ENCODE data around the gene PLCD4.
A peak's percentile ranks its signal among the peaks of the same experiment; 100 is the strongest.

The PLCD4 gene

GRCh38 chr2:218671097-218671653 lies 63.5 kb downstream of the PLCD4 start:
- DNase-seq: no peak

GRCh38 chr2:218671654-218672566 lies 64.2 kb downstream of the PLCD4 start, which contains the start of the genes RNF25 and STK36:
RNF25 (minus strand) TSS chr2:218672002; CDS start chr2:218671970, 32 bp downstream.
STK36 (plus strand) TSS chr2:218672086; CDS start chr2:218672830, 744 bp downstream.
- peak; percentile 80 for DNase-seq

GRCh38 chr2:218679119-218679518 lies 71.4 kb downstream of the PLCD4 start:
- DNase-seq: no peak

GRCh38 chr2:218680061-218680460 lies 72.4 kb downstream of the PLCD4 start:
- no peak for DNase-seq

All from activated CD8-positive, alpha-beta memory T cell treated with anti-CD3 and anti-CD28 coated beads, Interleukin-2, amount 50 U/mL, for 4 hours (primary cell).